Measurements from ENCODE around the gene CMTM5.

The CMTM5 gene

GRCh38 chr14:23356662-23357061 is 20.2 kb upstream of the CMTM5 start:
- Histone ChIP-seq H3K4me1 (ENCODE audit: control insufficient read depth in 1 of 2, insufficient read depth in 1 of 2, low read depth in 1 of 2, low read length in 1 of 2) (peaks cover 0 to 14% of the 10 kb centered on the region in 2 experiments), H3K9me3 (no peaks in the 10 kb centered on the region), H3K36me3 (no peaks in the 10 kb centered on the region), H3K27me3 (peaks cover 71% of the 10 kb centered on the region), H3K4me3 (ENCODE audit: low read depth in 1 of 2, low read length in 1 of 2) (no peak overlapping the region), H3K27ac (no peak overlapping the region)
- TF ChIP-seq CTCF (IDR thresholded peaks at IDR 0.05) = no peak

- Histone ChIP-seq H3K27ac (no peak overlapping the region), H3K9me3 (no peaks in the 10 kb centered on the region), H3K36me3 (no peaks in the 10 kb centered on the region), H3K27me3 (peaks cover 71% of the 10 kb centered on the region), H3K4me3 (ENCODE audit: low read depth in 1 of 2, low read length in 1 of 2) (no peak overlapping the region), H3K4me1 (ENCODE audit: control insufficient read depth in 1 of 2, insufficient read depth in 1 of 2, low read depth in 1 of 2, low read length in 1 of 2) (peaks cover 0 to 8% of the 10 kb centered on the region in 2 experiments)
- TF ChIP-seq CTCF (IDR thresholded peaks at IDR 0.05) = no peak
Measured at GRCh38 chr14:23357261-23357660, 19.6 kb upstream of the CMTM5 start.

- Histone ChIP-seq H3K27me3 (peaks cover 70% of the 10 kb centered on the region), H3K4me1 (ENCODE audit: control insufficient read depth in 1 of 2, insufficient read depth in 1 of 2, low read depth in 1 of 2, low read length in 1 of 2) (no peaks in the 10 kb centered on the region), H3K9me3 (no peaks in the 10 kb centered on the region), H3K36me3 (no peaks in the 10 kb centered on the region), H3K4me3 (ENCODE audit: low read depth in 1 of 2, low read length in 1 of 2) (no peak overlapping the region), H3K27ac (no peak overlapping the region)
- TF ChIP-seq CTCF (IDR thresholded peaks at IDR 0.05) = no peak
Measured at GRCh38 chr14:23358042-23358441, 18.8 kb upstream of the CMTM5 start.

- Histone ChIP-seq H3K27me3 (peaks cover 70% of the 10 kb centered on the region), H3K36me3 (no peaks in the 10 kb centered on the region), H3K4me3 (ENCODE audit: low read depth in 1 of 2, low read length in 1 of 2) (no peak overlapping the region), H3K9me3 (no peaks in the 10 kb centered on the region), H3K27ac (no peak overlapping the region), H3K4me1 (ENCODE audit: control insufficient read depth in 1 of 2, insufficient read depth in 1 of 2, low read depth in 1 of 2, low read length in 1 of 2) (no peaks in the 10 kb centered on the region)
- no peak for TF ChIP-seq CTCF (IDR thresholded peaks at IDR 0.05)
Measured at GRCh38 chr14:23358553-23359166, 18.2 kb upstream of the CMTM5 start.

GRCh38 chr14:23359167-23359626 is 17.6 kb upstream of the CMTM5 start:
- H3K4me3 ChIP-seq (ENCODE audit: low read depth in 1 of 2, low read length in 1 of 2) = no peak overlapping the region
- TF ChIP-seq CTCF (IDR thresholded peaks at IDR 0.05) = no peak
- peaks cover 70% of the 10 kb centered on the region for H3K27me3 ChIP-seq
- H3K9me3 ChIP-seq = no peaks in the 10 kb centered on the region
- no peak overlapping the region for H3K27ac ChIP-seq
- no peaks in the 10 kb centered on the region for H3K36me3 ChIP-seq
- no peaks in the 10 kb centered on the region for H3K4me1 ChIP-seq (ENCODE audit: control insufficient read depth in 1 of 2, insufficient read depth in 1 of 2, low read depth in 1 of 2, low read length in 1 of 2)
